GM21423 (cell line): ENCODE data around the gene TMCO1.
"Not testable (repeated sequence)": the region's sequence is repeated elsewhere in the genome, so short reads cannot be mapped to it uniquely, and the experiment has no call there.

Experiments used
- ATAC-seq: cut with Tn5 transposase; IDR thresholded peaks from one replicate; pipeline ENCODE4 v1.9.1; 2021; ENCODE audit warnings: mild to moderate bottlenecking, moderate library complexity; ENCODE audit not compliant: unreplicated experiment

The TMCO1 gene

GRCh38 chr1:165688046-165688445 is 80.6 kb downstream of the TMCO1 start:
- no peak for ATAC-seq

GRCh38 chr1:165686971-165687433 is 81.7 kb downstream of the TMCO1 start:
- ATAC-seq: peak; percentile 19

GRCh38 chr1:165686121-165686970 is 82.3 kb downstream of the TMCO1 start:
- ATAC-seq: peak; percentile 61

GRCh38 chr1:165683848-165684485 is 84.7 kb downstream of the TMCO1 start:
- ATAC-seq: no peak

GRCh38 chr1:165680773-165681172 is 87.9 kb downstream of the TMCO1 start:
- not testable (repeated sequence) for ATAC-seq

GRCh38 chr1:165680303-165680702 is 88.4 kb downstream of the TMCO1 start:
- ATAC-seq: no peak

GRCh38 chr1:165679282-165680036 is 89.2 kb downstream of the TMCO1 start:
- no peak for ATAC-seq

GRCh38 chr1:165678509-165678908 is 90.2 kb downstream of the TMCO1 start:
- no peak for ATAC-seq
